HCT116 (cell line): ENCODE measurements around the gene OR6J1. TPM values are rescaled to one million over a fixed set of nuclear protein-coding genes. Genes with fewer than 3 reads are reported as not detected.

Source experiments
- ATAC-seq: fragments of 200-7000 bp; cut with Tn5 transposase; 2 replicates; pipeline ENCODE4 v1.9.1; 2020; ENCODE audit warnings: mild to moderate bottlenecking, moderate library complexity
- BruUV-seq: library from RNA; stranded (reverse); fragments of 400-500 nt; replicated peaks from 2 replicates; lab custom pipeline; 2021; lab: Mats Ljungman, UMichigan
- CTCF ChIA-PET: fragments of 300-600 bp; sonication (Branson Sonifier 250); formaldehyde crosslinking; loops from one replicate; lab custom pipeline; 2021; ENCODE audit warnings: antibody characterized with exemption; lab: Charles Lee
- POLR2A ChIA-PET: fragments of 300-600, 350-600 bp; sonication (Branson Sonifier 250); formaldehyde crosslinking; loops from one replicate; lab custom pipeline; 2021; ENCODE audit warnings: antibody characterized with exemption; lab: Charles Lee
- RAD21 ChIA-PET, 2 experiments: fragments of 300-600 bp; sonication (Branson Sonifier 250); formaldehyde crosslinking; loops; one replicate each; lab custom pipeline; 2023; ENCODE audit warnings: low total read pairs in 2 of 2; ENCODE audit not compliant: uncharacterized antibody in 2 of 2, unreplicated experiment in 2 of 2, low non-redundant PET in 1 of 2; lab: Charles Lee
- DNase-seq: peaks from one replicate; pipeline ENCODE4 v3.0.0-alpha.2; 2010; ENCODE audit warnings: low read depth, low spot score
- H2AFZ ChIP-seq: fragments of 200-600 bp; shearing (Covaris generic), sonication (generic); 2 replicates; pipeline ENCODE4 v1.6.1; 2017; ENCODE audit warnings: low read depth, mixed run types, mixed read lengths, antibody characterized with exemption, low read length; ENCODE audit not compliant: poor library complexity, severe bottlenecking
- H3K27ac ChIP-seq: 2 replicates; pipeline ENCODE4 v1.5.1; 2012; ENCODE audit warnings: low read depth, low read length
- H3K27me3 ChIP-seq: fragments of 200-600 bp; sonication (generic); 2 replicates; pipeline ENCODE4 v1.6.1; 2016; ENCODE audit warnings: mixed run types, low read length, mixed read lengths; ENCODE audit not compliant: insufficient read depth
- H3K36me3 ChIP-seq, 2 experiments: fragments of 200-500 bp in 1 of 2; fragments of 200-600 bp in 1 of 2; sonication (Bioruptor generic) in 1 of 2; sonication (generic) in 1 of 2; 2 replicates each; pipeline versions ENCODE4 v1.5.1 to v1.6.1; 2014 to 2016; ENCODE audit warnings: low read length in 2 of 2, inconsistent platforms in 1 of 2, mixed read lengths in 1 of 2, mixed run types in 1 of 2; ENCODE audit not compliant: insufficient read depth in 2 of 2, control insufficient read depth in 1 of 2
- H3K4me1 ChIP-seq, 2 experiments: fragments of 200-600 bp in 1 of 2; sonication (generic) in 1 of 2; 2 replicates each; pipeline versions ENCODE4 v1.5.1 to v1.6.1; 2012 to 2017; ENCODE audit warnings: low read length in 2 of 2, inconsistent platforms in 1 of 2, mild to moderate bottlenecking in 1 of 2, mixed read lengths in 1 of 2, mixed run types in 1 of 2, moderate library complexity in 1 of 2; ENCODE audit not compliant: insufficient read depth in 2 of 2, control insufficient read depth in 1 of 2
- H3K4me2 ChIP-seq: fragments of 200-600 bp; sonication (generic); 2 replicates; pipeline ENCODE4 v1.6.1; 2017; ENCODE audit warnings: mixed run types, low read length, mixed read lengths
- H3K4me3 ChIP-seq, 2 experiments: fragments of 200-600 bp in 1 of 2; sonication (generic) in 1 of 2; replicated peaks in 1 of 2; 2 replicates each; pipeline ENCODE4 v1.5.1; 2011 to 2016; ENCODE audit warnings: low read length in 2 of 2, control low read depth in 1 of 2, low read depth in 1 of 2, mild to moderate bottlenecking in 1 of 2, mixed read lengths in 1 of 2, mixed run types in 1 of 2
- H3K79me2 ChIP-seq: fragments of 200-600 bp; sonication (generic); 2 replicates; pipeline ENCODE4 v1.6.1; 2017; ENCODE audit warnings: mild to moderate bottlenecking, mixed run types, low read length, moderate library complexity, mixed read lengths; ENCODE audit not compliant: insufficient read depth
- H3K9ac ChIP-seq: fragments of 200-600 bp; sonication (generic); 2 replicates; pipeline ENCODE4 v1.6.1; 2016; ENCODE audit warnings: low read length, mixed read lengths
- H3K9me2 ChIP-seq: fragments of 200-600 bp; sonication (generic), shearing (Covaris generic); 2 replicates; pipeline ENCODE4 v1.6.1; 2017; ENCODE audit warnings: mixed run types, mild to moderate bottlenecking, moderate library complexity; ENCODE audit not compliant: insufficient read depth
- H3K9me3 ChIP-seq, 2 experiments: fragments of 200-500 bp in 1 of 2; fragments of 200-600 bp in 1 of 2; sonication (Bioruptor generic) in 1 of 2; sonication (generic) in 1 of 2; 2 replicates each; pipeline ENCODE4 v1.6.1; 2014 to 2017; ENCODE audit warnings: low read length in 2 of 2, mixed read lengths in 2 of 2, inconsistent platforms in 1 of 2, low read depth in 1 of 2, mild to moderate bottlenecking in 1 of 2, mixed run types in 1 of 2, moderate library complexity in 1 of 2; ENCODE audit not compliant: control insufficient read depth in 1 of 2, insufficient read depth in 1 of 2
- H4K20me1 ChIP-seq: fragments of 200-600 bp; sonication (generic), shearing (Covaris generic); 2 replicates; pipeline ENCODE4 v1.6.1; 2017; ENCODE audit warnings: mixed run types, mild to moderate bottlenecking, moderate library complexity; ENCODE audit not compliant: insufficient read depth
- CEBPB ChIP-seq: IDR thresholded peaks from 2 replicates; pipeline ENCODE4 v1.6.1; 2012; ENCODE audit warnings: low read depth
- CTCF ChIP-seq, 3 experiments: fragments of 200-600 bp in 1 of 3; sonication (generic) in 1 of 3; IDR thresholded peaks in 2 of 3; conservative IDR thresholded peaks in 1 of 3; 2 replicates each; pipeline ENCODE4 v1.5.1; 2012 to 2017; ENCODE audit warnings: low read depth in 2 of 3, low read length in 2 of 3, antibody characterized with exemption in 1 of 3, borderline replicate concordance in 1 of 3, control low read depth in 1 of 3, mild to moderate bottlenecking in 1 of 3, mixed read lengths in 1 of 3, mixed run types in 1 of 3, moderate library complexity in 1 of 3; ENCODE audit not compliant: insufficient read depth in 1 of 3
- EGR1 ChIP-seq: IDR thresholded peaks from 2 replicates; pipeline ENCODE4 v1.6.1; 2012; ENCODE audit warnings: low read depth
- ELF1 ChIP-seq: IDR thresholded peaks from 2 replicates; pipeline ENCODE4 v1.6.1; 2012; ENCODE audit warnings: low read depth, borderline replicate concordance
- EZH2 ChIP-seq: fragments of 200-600 bp; sonication (generic); IDR thresholded peaks from 2 replicates; pipeline ENCODE4 v1.6.1; 2017; ENCODE audit warnings: antibody characterized with exemption, mixed run types
- JUND ChIP-seq: IDR thresholded peaks from 2 replicates; pipeline ENCODE4 v1.6.1; 2012
- MAX ChIP-seq: IDR thresholded peaks from 2 replicates; pipeline ENCODE4 v1.6.1; 2012
- RAD21 ChIP-seq: IDR thresholded peaks from 2 replicates; pipeline ENCODE4 v1.6.1; 2012; ENCODE audit warnings: low read depth, mild to moderate bottlenecking
- SP1 ChIP-seq: IDR thresholded peaks from 2 replicates; pipeline ENCODE4 v1.6.1; 2012; ENCODE audit warnings: low read depth
- TCF7L2 ChIP-seq: IDR thresholded peaks from 2 replicates; pipeline ENCODE4 v1.7.0; 2011; ENCODE audit warnings: borderline replicate concordance, inconsistent platforms; ENCODE audit not compliant: insufficient read depth, insufficient read length; ENCODE audit errors: extremely low read depth
- YY1 ChIP-seq: IDR thresholded peaks from 2 replicates; pipeline ENCODE4 v1.6.1; 2011; ENCODE audit warnings: low read length, low read depth, moderate library complexity, mild to moderate bottlenecking; ENCODE audit not compliant: insufficient replicate concordance; ENCODE audit errors: extremely low read depth
- ZNF274 ChIP-seq: fragments of 200-500 bp; sonication (Bioruptor generic); IDR thresholded peaks from 2 replicates; pipeline ENCODE4 v1.6.1; 2014; ENCODE audit warnings: mild to moderate bottlenecking, low read depth, low read length, inconsistent platforms
- intact Hi-C: fragments of 100-400 bp; cut with micrococcal nuclease; formaldehyde crosslinking; loops from 2 replicates; pipeline ENCODE4 v1.10.0; 2022
- total RNA-seq: library from RNA; stranded (reverse); gene quantifications from one replicate; pipeline ENCODE4 v1.2.1, GENCODE V29; 2021; ENCODE audit not compliant: unreplicated experiment
- TF ChIP-seq, protein P1 (sequence below): IDR thresholded peaks from 2 replicates; pipeline ENCODE4 v1.6.1; 2012

Gene OR6J1
- total RNA-seq, 1 experiment from 2014 or later, result not detected

- Histone ChIP-seq H3K79me2 (no peaks in the 10 kb centered on the region), H3K27ac (peak overlapping the region; percentile 8; the same call in 1 of the 2 replicates), H3K36me3 (no peaks in the 10 kb centered on the region), H3K9me3 (no peaks in the 10 kb centered on the region), H3K9ac (peak overlapping the region; percentile 58), H2AFZ (peak overlapping the region; percentile 65), H3K27me3 (no peaks in the 10 kb centered on the region), H3K4me2 (peak overlapping the region; percentile 73), H3K9me2 (no peaks in the 10 kb centered on the region), H3K4me1 (peaks cover 17 to 23% of the 10 kb centered on the region in 2 experiments), H3K4me3 (peak overlapping the region; percentile 11 to 39; a peak in 2 of 4 replicates), H4K20me1 (no peaks in the 10 kb centered on the region)
- no peak for TF ChIP-seq YY1
- no peak for TF ChIP-seq RAD21
- peak; percentile 57; the same call in 1 of the 2 replicates for TF ChIP-seq SP1
- TF ChIP-seq CEBPB, result peak; percentile 38; the same call in 1 of the 2 replicates
- peak; percentile 25; the same call in 1 of the 2 replicates for TF ChIP-seq MAX
- no peak for TF ChIP-seq ELF1
- TF ChIP-seq JUND, result no peak
- ChIA-PET POLR2A (no interaction called here), CTCF (interaction anchor here (1.0 kb wide), 1 partner anchor 25 kb away, joined by 4 read pairs; no protein-coding TSS in a partner anchor), RAD21 (no interaction called here)
- intact Hi-C loops, result no loop called here
- BruUV-seq, result no TSS peak
- DNase-seq (peak; percentile 76), ATAC-seq (peak; percentile 98)
Observed at GRCh38 chr14:22614240-22614799, 29.8 kb downstream of the OR6J1 start.

GRCh38 chr14:22613736-22614239 is 30.4 kb downstream of the OR6J1 start:
- peak overlapping the region in 1 of 2 experiments; percentile 39; a peak in 2 of 4 replicates for H3K4me3 ChIP-seq
- RAD21 ChIA-PET, result no interaction called here
- H3K9me2 ChIP-seq, result no peaks in the 10 kb centered on the region
- POLR2A ChIA-PET, result no interaction called here
- no peak for TF ChIP-seq TCF7L2
- TF ChIP-seq ZNF274, result no peak
- no peak for TF ChIP-seq EZH2
- no peak for TF ChIP-seq SP1
- no peak for TF ChIP-seq MAX
- TF ChIP-seq, protein P1, sequence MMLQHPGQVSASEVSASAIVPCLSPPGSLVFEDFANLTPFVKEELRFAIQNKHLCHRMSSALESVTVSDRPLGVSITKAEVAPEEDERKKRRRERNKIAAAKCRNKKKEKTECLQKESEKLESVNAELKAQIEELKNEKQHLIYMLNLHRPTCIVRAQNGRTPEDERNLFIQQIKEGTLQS, result no peak
- no peak for TF ChIP-seq CTCF (IDR thresholded peaks at IDR 0.05 in 2 of 3, conservative IDR thresholded peaks at IDR 0.05 in 1 of 3; ENCODE audit: borderline replicate concordance in 1 of 3, insufficient read depth in 1 of 3, low read depth in 2 of 3, low read length in 2 of 3)
- TF ChIP-seq ELF1, result no peak
- no peak for TF ChIP-seq EGR1
- no peak for TF ChIP-seq CEBPB
- TF ChIP-seq JUND, result no peak
- no peak for TF ChIP-seq RAD21
- peak overlapping the region; percentile 73 for H3K4me2 ChIP-seq
- peak overlapping the region; percentile 58 for H3K9ac ChIP-seq
- no peaks in the 10 kb centered on the region for H3K36me3 ChIP-seq
- H4K20me1 ChIP-seq, result no peaks in the 10 kb centered on the region
- DNase-seq (no peak), ATAC-seq (peak; percentile 30)
- H3K27me3 ChIP-seq, result no peaks in the 10 kb centered on the region
- intact Hi-C loops, result no loop called here
- no peak overlapping the region for H2AFZ ChIP-seq
- H3K79me2 ChIP-seq, result no peaks in the 10 kb centered on the region
- no peak overlapping the region for H3K27ac ChIP-seq
- no TSS peak for BruUV-seq
- CTCF ChIA-PET, result interaction anchor here (1.0 kb wide), 2 partner anchors 24 to 43 kb away, joined by 4 read pairs; no protein-coding TSS in a partner anchor
- peaks cover 17 to 23% of the 10 kb centered on the region in 2 experiments for H3K4me1 ChIP-seq
- H3K9me3 ChIP-seq, result no peaks in the 10 kb centered on the region
